Bronchial epithelial cell (primary cell): Measurements from ENCODE around the gene AUH. TPM values are rescaled to one million over a fixed set of nuclear protein-coding genes. Genes with fewer than 3 reads are reported as not detected.

ENCODE experiments used
- DNase-seq: peaks from one replicate; pipeline ENCODE4 v3.0.0-alpha.2; 2010; ENCODE audit warnings: low read depth
- FAIRE-seq: peaks from 2 replicates; lab custom pipeline; 2011; peaks lifted over from hg19 to GRCh38; lab: Jason Lieb, UNC
- H3K27me3 ChIP-seq: 2 replicates; pipeline ENCODE4 v1.5.1; 2011; ENCODE audit warnings: low read length; ENCODE audit not compliant: control insufficient read depth, insufficient read depth
- H3K36me3 ChIP-seq: 2 replicates; pipeline ENCODE4 v1.5.1; 2011; ENCODE audit warnings: low read length; ENCODE audit not compliant: control insufficient read depth, insufficient read depth
- H3K4me3 ChIP-seq: 2 replicates; pipeline ENCODE4 v1.5.1; 2011; ENCODE audit warnings: mild to moderate bottlenecking, low read depth, low read length, control low read depth
- total RNA-seq: library from RNA; depleted of rRNA; stranded (reverse); fragments of >200 nt; gene quantifications from 2 replicates; pipeline ENCODE4 v1.2.1, GENCODE V29; 2014
- TF ChIP-seq, protein P1 (sequence below): IDR thresholded peaks from 2 replicates; pipeline ENCODE4 v1.5.1; 2011; ENCODE audit warnings: mild to moderate bottlenecking, moderate library complexity, low read length, control low read depth, inconsistent platforms; ENCODE audit not compliant: insufficient read depth, severe bottlenecking

AUH gene
- total RNA-seq, 1 donor from 2014 or later, result 16.8 TPM

DNA sequence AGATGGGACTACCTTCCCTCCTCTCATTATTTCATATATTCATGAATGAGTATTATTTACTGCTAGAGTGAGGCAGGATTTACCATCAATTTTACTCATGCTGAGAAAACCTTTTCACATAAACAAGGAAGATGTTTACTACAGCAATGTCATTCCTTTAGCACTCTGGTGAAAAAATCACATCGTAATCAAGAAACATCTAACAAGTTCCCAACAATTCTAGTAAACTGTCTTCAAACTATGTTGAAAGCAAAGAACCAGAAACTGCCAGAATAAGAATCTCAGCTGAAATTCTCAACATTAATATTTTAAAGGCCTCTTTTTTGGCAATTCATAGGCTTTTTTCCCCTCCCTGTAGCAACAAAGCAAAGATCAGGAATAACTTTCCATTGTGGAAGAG is 28.2 kb downstream of the AUH start:
- Histone ChIP-seq H3K27me3 (no peaks in the 10 kb centered on the region), H3K4me3 (no peak overlapping the region), H3K36me3 (no peaks in the 10 kb centered on the region)
- FAIRE-seq, result no peak
- TF ChIP-seq, protein P1, sequence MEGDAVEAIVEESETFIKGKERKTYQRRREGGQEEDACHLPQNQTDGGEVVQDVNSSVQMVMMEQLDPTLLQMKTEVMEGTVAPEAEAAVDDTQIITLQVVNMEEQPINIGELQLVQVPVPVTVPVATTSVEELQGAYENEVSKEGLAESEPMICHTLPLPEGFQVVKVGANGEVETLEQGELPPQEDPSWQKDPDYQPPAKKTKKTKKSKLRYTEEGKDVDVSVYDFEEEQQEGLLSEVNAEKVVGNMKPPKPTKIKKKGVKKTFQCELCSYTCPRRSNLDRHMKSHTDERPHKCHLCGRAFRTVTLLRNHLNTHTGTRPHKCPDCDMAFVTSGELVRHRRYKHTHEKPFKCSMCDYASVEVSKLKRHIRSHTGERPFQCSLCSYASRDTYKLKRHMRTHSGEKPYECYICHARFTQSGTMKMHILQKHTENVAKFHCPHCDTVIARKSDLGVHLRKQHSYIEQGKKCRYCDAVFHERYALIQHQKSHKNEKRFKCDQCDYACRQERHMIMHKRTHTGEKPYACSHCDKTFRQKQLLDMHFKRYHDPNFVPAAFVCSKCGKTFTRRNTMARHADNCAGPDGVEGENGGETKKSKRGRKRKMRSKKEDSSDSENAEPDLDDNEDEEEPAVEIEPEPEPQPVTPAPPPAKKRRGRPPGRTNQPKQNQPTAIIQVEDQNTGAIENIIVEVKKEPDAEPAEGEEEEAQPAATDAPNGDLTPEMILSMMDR, result no peak
- DNase-seq, result no peak

GRCh38 chr9:91332546-91333231 is 29.0 kb downstream of the AUH start:
- no peaks in the 10 kb centered on the region for H3K27me3 ChIP-seq
- DNase-seq, result no peak
- no peak for FAIRE-seq
- no peak overlapping the region for H3K4me3 ChIP-seq
- TF ChIP-seq, protein P1, result no peak
- peaks cover 2% of the 10 kb centered on the region for H3K36me3 ChIP-seq

DNA sequence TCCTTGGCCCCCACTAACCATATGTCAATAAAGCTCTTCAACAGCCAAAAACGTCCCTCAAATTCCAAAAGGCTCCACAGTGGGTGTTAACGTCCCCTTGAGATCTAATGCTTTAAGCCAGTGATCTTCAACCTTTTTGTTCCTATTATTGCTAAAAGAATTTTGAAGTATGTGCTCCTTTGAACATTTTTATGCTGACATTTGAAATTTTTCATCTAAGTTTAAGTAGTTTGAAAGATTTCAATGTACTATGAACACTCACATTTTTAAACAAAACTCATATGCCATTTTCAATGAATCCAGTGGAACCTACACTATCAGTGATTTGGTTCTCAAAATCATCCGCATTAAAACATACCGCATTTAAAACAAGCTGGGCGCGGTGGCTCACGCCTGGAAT is 29.9 kb downstream of the AUH start:
- no peaks in the 10 kb centered on the region for H3K27me3 ChIP-seq
- no peak for FAIRE-seq
- peaks cover 5% of the 10 kb centered on the region for H3K36me3 ChIP-seq
- TF ChIP-seq, protein P1, result no peak
- no peak for DNase-seq
- H3K4me3 ChIP-seq, result no peak overlapping the region

DNA sequence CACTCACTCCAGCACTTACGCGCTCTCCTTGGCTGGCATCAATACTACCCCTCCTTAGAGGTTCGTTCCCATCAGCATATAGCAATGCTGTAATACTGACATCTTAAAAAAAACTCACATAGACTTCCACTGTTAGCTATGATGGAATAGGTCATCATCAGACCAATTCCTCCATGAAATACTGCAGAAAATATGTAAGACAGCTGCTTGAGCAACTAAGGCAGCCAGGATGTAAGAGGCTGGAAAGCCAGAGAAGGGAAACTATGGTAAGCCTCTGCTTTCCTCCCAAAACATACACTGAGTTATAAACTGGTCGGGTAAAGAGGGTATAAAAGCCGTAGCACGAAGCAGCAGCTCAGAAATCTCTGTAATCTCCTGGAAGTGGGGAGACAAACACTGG is 33.5 kb downstream of the AUH start:
- peaks cover 5% of the 10 kb centered on the region for H3K36me3 ChIP-seq
- TF ChIP-seq, protein P1, result no peak
- DNase-seq, result no peak
- no peak overlapping the region for H3K4me3 ChIP-seq
- no peaks in the 10 kb centered on the region for H3K27me3 ChIP-seq
- FAIRE-seq, result no peak

GRCh38 chr9:91321691-91322090 is 40.0 kb downstream of the AUH start:
- FAIRE-seq, result no peak
- TF ChIP-seq, protein P1, result no peak

GRCh38 chr9:91320299-91320698 is 41.4 kb downstream of the AUH start:
- no peak for DNase-seq
- TF ChIP-seq, protein P1, result no peak
- Histone ChIP-seq H3K36me3 (no peaks in the 10 kb centered on the region), H3K4me3 (no peak overlapping the region), H3K27me3 (no peaks in the 10 kb centered on the region)
- FAIRE-seq, result no peak

More at GRCh38 chr9:91321691-91322090, 40.0 kb downstream of the AUH start:
- H3K4me3 ChIP-seq, result no peak overlapping the region
- H3K36me3 ChIP-seq, result no peaks in the 10 kb centered on the region
- H3K27me3 ChIP-seq, result no peaks in the 10 kb centered on the region
- no peak for DNase-seq
